NCI-H526 (cell line): ENCODE data around the gene KRTAP5-9.
"Not testable (repeated sequence)": the region's sequence is repeated elsewhere in the genome, so short reads cannot be mapped to it uniquely, and the experiment has no call there.

Experiments used
- DNase-seq, 2 experiments: peaks; one replicate each; lab custom pipeline; 2025; lab: John Stamatoyannopoulos, UW

KRTAP5-9 gene

GRCh38 chr11:71562120-71562519 lies 13.9 kb downstream of the KRTAP5-9 start:
- peak; percentile 11 to 48 for DNase-seq

GRCh38 chr11:71563406-71563805 lies 15.2 kb downstream of the KRTAP5-9 start:
- peak; percentile 11 to 65 for DNase-seq

GRCh38 chr11:71564430-71564829 lies 16.2 kb downstream of the KRTAP5-9 start:
- DNase-seq: no peak

- DNase-seq: no peak
Observed at GRCh38 chr11:71565263-71565662, 17.0 kb downstream of the KRTAP5-9 start, which contains the start of gene KRTAP5-10. KRTAP5-10 (plus strand) TSS chr11:71565563; CDS start chr11:71565588, 25 bp downstream.

- no peak for DNase-seq
Observed at GRCh38 chr11:71566081-71566620, 17.9 kb downstream of the KRTAP5-9 start.

- DNase-seq: not testable (repeated sequence)
Observed at GRCh38 chr11:71566626-71567599, 18.7 kb downstream of the KRTAP5-9 start.

GRCh38 chr11:71567633-71568032 lies 19.4 kb downstream of the KRTAP5-9 start:
- DNase-seq: not testable (repeated sequence)

- no peak for DNase-seq
Observed at GRCh38 chr11:71568704-71569349, 20.6 kb downstream of the KRTAP5-9 start.

GRCh38 chr11:71571101-71571850 lies 23.1 kb downstream of the KRTAP5-9 start:
- DNase-seq: not testable (repeated sequence)

- no peak for DNase-seq
Observed at GRCh38 chr11:71572811-71573210, 24.6 kb downstream of the KRTAP5-9 start.

GRCh38 chr11:71574418-71574817 lies 26.2 kb downstream of the KRTAP5-9 start:
- no peak for DNase-seq

- no peak for DNase-seq
Observed at GRCh38 chr11:71575723-71576424, 27.7 kb downstream of the KRTAP5-9 start.

GRCh38 chr11:71576688-71577465 lies 28.7 kb downstream of the KRTAP5-9 start:
- DNase-seq: not testable (repeated sequence)

- DNase-seq: no peak
Observed at GRCh38 chr11:71577469-71578004, 29.3 kb downstream of the KRTAP5-9 start.

GRCh38 chr11:71579513-71579912 lies 31.3 kb downstream of the KRTAP5-9 start:
- not testable (repeated sequence) for DNase-seq

- peak; percentile 64 to 86 for DNase-seq
Observed at GRCh38 chr11:71580057-71581003, 32.1 kb downstream of the KRTAP5-9 start.

GRCh38 chr11:71581826-71582225 lies 33.6 kb downstream of the KRTAP5-9 start:
- no peak for DNase-seq

GRCh38 chr11:71582309-71582895 lies 34.2 kb downstream of the KRTAP5-9 start, which contains the start of gene KRTAP5-11:
KRTAP5-11 (minus strand) TSS chr11:71582875; CDS start chr11:71582837, 38 bp downstream.
- DNase-seq: no peak
